ENCODE data around the gene PLXNA1.
A peak's percentile ranks its signal among the peaks of the same experiment; 100 is the strongest.

The PLXNA1 gene

DNA sequence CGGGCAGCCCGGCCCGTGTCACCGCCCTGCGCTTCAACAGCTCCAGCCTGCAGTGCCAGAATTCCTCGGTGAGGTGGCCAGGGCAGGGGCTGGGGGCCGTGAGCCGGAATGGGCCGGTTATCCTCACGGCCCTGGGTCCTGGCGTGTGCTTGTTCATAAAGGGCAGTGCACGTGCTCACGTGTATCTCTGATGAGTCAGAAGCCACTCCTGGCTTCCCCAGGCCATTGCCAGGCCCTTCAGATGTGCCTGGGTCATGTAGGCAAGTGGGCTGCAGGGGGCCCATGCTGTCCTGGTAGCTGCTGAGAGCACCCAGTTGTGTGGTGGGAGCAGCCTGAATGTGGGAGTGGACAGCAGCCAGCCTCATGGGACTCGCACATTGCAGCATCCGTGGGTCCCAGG, 29.2 kb downstream of the PLXNA1 start:
- no peak overlapping the region for H3K4me3 ChIP-seq (ENCODE audit: low read depth, low read length)
- no peaks in the 10 kb centered on the region for H3K9me3 ChIP-seq (ENCODE audit: control insufficient read depth, insufficient read depth, low read depth, low read length)
- H3K4me1 ChIP-seq (ENCODE audit: control insufficient read depth, insufficient read depth, low read length) = no peaks in the 10 kb centered on the region
- CTCF ChIA-PET = no interaction called here
- POLR2A ChIA-PET = no interaction called here
- TF ChIP-seq TCF7L2 (IDR thresholded peaks at IDR 0.05; ENCODE audit: borderline replicate concordance, low read depth, low read length) (no peak), ZNF580 (tag by site-specific recombination; IDR thresholded peaks at IDR 0.05) (no peak), ZIC2 (tag by site-specific recombination; IDR thresholded peaks at IDR 0.05) (0 out of 2 replicates have a peak, but pooled peaks have one; percentile 10), ZNF157 (tag by site-specific recombination; IDR thresholded peaks at IDR 0.05) (no peak), ZNF610 (tag by site-specific recombination; IDR thresholded peaks at IDR 0.05; ENCODE audit: borderline replicate concordance) (no peak), KLF7 (tag by site-specific recombination; IDR thresholded peaks at IDR 0.05; ENCODE audit: borderline replicate concordance) (no peak)
- H3K27ac ChIP-seq (ENCODE audit: extremely low read depth, low read depth, low read length) = no peak overlapping the region
- H3K36me3 ChIP-seq (ENCODE audit: control insufficient read depth in 2 of 2, insufficient read depth in 1 of 2, low read length in 2 of 2) = peaks cover 0 to 67% of the 10 kb centered on the region in 2 experiments; a peak in 1 of 3 replicates

DNA sequence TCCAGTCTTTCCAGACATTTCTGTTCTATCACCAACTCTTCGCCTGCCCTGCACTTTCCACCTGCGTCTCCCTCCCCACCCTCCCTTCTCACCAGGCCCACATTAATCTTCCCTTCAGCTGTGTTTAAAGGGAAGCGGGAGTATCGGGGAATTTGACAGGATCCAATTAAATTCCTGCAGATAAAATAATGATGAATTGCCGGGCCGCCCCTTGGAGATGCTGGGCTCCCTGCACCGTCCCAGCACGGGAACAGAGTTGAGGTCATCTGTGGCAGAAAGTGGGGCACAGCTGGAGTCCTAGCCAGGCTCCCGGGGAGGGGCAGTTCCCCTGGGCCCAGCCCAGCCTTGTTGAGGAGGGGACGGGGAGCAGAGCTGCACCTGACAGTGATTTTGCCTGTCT, 30.3 kb downstream of the PLXNA1 start:
- H3K4me3 ChIP-seq (ENCODE audit: low read depth, low read length) = no peak overlapping the region
- peak; percentile 61 for TF ChIP-seq SP7 (tag by site-specific recombination; IDR thresholded peaks at IDR 0.05)
- no peak for TF ChIP-seq ZNF549 (tag by site-specific recombination; IDR thresholded peaks at IDR 0.05)
- TF ChIP-seq ZIC2 (tag by site-specific recombination; IDR thresholded peaks at IDR 0.05) = peak; percentile 97
- no peak for TF ChIP-seq ZNF24 (tag by site-specific recombination; IDR thresholded peaks at IDR 0.05)
- no peak for TF ChIP-seq ZSCAN30 (tag by site-specific recombination; IDR thresholded peaks at IDR 0.05)
- no peak for TF ChIP-seq ZNF624 (tag by site-specific recombination; IDR thresholded peaks at IDR 0.05)
- TF ChIP-seq ZNF707 (tag by site-specific recombination; IDR thresholded peaks at IDR 0.05) = no peak
- no peak for TF ChIP-seq FEZF1 (tag by site-specific recombination; IDR thresholded peaks at IDR 0.05)
- no peak for TF ChIP-seq ZNF571 (tag by site-specific recombination; IDR thresholded peaks at IDR 0.05)
- TF ChIP-seq KLF16 (tag by site-specific recombination; IDR thresholded peaks at IDR 0.05) = no peak
- TF ChIP-seq, protein P1, sequence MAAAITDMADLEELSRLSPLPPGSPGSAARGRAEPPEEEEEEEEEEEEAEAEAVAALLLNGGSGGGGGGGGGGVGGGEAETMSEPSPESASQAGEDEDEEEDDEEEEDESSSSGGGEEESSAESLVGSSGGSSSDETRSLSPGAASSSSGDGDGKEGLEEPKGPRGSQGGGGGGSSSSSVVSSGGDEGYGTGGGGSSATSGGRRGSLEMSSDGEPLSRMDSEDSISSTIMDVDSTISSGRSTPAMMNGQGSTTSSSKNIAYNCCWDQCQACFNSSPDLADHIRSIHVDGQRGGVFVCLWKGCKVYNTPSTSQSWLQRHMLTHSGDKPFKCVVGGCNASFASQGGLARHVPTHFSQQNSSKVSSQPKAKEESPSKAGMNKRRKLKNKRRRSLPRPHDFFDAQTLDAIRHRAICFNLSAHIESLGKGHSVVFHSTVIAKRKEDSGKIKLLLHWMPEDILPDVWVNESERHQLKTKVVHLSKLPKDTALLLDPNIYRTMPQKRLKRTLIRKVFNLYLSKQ (tag by site-specific recombination; IDR thresholded peaks at IDR 0.05; ENCODE audit: borderline replicate concordance) = no peak
- no peak overlapping the region for H3K27ac ChIP-seq (ENCODE audit: extremely low read depth, low read depth, low read length)
- no peaks in the 10 kb centered on the region for H3K9me3 ChIP-seq (ENCODE audit: control insufficient read depth, insufficient read depth, low read depth, low read length)
- ChIA-PET CTCF (no interaction called here), POLR2A (no interaction called here)
- no peaks in the 10 kb centered on the region for H3K4me1 ChIP-seq (ENCODE audit: control insufficient read depth, insufficient read depth, low read length)
- H3K36me3 ChIP-seq (ENCODE audit: control insufficient read depth in 2 of 2, insufficient read depth in 1 of 2, low read length in 2 of 2) = peaks cover 0 to 69% of the 10 kb centered on the region in 2 experiments; a peak in 1 of 3 replicates

DNA sequence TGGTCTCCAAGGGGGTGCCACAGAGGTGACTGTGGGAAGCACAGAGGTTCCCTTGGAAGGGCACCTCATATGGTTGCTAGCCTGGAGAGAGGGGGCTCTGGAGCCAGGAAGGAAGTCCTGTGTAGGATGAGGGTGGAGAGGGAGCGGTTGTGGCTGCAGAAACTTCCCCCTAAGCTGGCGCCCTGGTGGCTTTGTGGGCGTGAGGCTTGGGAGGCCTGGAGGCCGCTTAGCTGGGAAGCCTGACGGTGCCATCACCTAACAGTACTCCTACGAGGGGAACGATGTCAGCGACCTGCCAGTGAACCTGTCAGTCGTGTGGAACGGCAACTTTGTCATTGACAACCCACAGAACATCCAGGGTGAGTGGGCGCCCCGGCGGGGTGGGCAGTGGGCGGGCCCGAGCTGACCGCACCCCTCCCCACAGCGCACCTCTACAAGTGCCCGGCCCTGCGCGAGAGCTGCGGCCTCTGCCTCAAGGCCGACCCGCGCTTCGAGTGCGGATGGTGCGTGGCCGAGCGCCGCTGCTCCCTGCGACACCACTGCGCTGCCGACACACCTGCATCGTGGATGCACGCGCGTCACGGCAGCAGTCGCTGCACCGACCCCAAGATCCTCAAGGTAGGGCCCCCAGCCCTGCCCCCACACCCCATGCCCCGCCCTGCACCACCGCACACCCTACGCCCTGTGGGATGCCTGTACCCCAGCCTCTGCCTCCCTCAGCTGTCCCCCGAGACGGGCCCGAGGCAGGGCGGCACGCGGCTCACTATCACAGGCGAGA, 31.0 kb downstream of the PLXNA1 start:
- ChIA-PET POLR2A (no interaction called here), CTCF (no interaction called here)
- Histone ChIP-seq H3K9me3 (ENCODE audit: control insufficient read depth, insufficient read depth, low read depth, low read length) (no peaks in the 10 kb centered on the region), H3K4me1 (ENCODE audit: control insufficient read depth, insufficient read depth, low read length) (no peaks in the 10 kb centered on the region), H3K4me3 (ENCODE audit: low read depth, low read length) (no peak overlapping the region), H3K36me3 (ENCODE audit: control insufficient read depth in 2 of 2, insufficient read depth in 1 of 2, low read length in 2 of 2) (peaks cover 0 to 77% of the 10 kb centered on the region in 2 experiments; a peak in 1 of 3 replicates), H3K27ac (ENCODE audit: extremely low read depth, low read depth, low read length) (no peak overlapping the region)
- TF ChIP-seq ZNF292 (tag by site-specific recombination; IDR thresholded peaks at IDR 0.05; ENCODE audit: borderline replicate concordance, low read depth) = no peak
- TF ChIP-seq EGR2 (tag by site-specific recombination; IDR thresholded peaks at IDR 0.05; ENCODE audit: low read depth) = peak; percentile 80
- TF ChIP-seq ZNF341 (tag by site-specific recombination; IDR thresholded peaks at IDR 0.05; ENCODE audit: low read depth) = no peak
- no peak for TF ChIP-seq ZXDB (tag by site-specific recombination; IDR thresholded peaks at IDR 0.05)
- TF ChIP-seq ZFHX2 (tag by site-specific recombination; conservative IDR thresholded peaks at IDR 0.05) = peak; percentile 76
- no peak for TF ChIP-seq ZSCAN16 (tag by site-specific recombination; IDR thresholded peaks at IDR 0.05)
- TF ChIP-seq ZNF24 (tag by site-specific recombination; IDR thresholded peaks at IDR 0.05) = no peak
- TF ChIP-seq BCL11A (tag by site-specific recombination; IDR thresholded peaks at IDR 0.05; ENCODE audit: low read depth) = no peak

All from HEK293 (cell line).